HCT116 (cell line): Measurements from ENCODE around the gene TXLNG.

Source experiments
- ATF3 ChIP-seq: IDR thresholded peaks from 2 replicates; pipeline ENCODE4 v1.6.1; 2012
- CTCF ChIP-seq, 3 experiments: fragments of 200-600 bp in 1 of 3; sonication (generic) in 1 of 3; IDR thresholded peaks in 2 of 3; conservative IDR thresholded peaks in 1 of 3; 2 replicates each; pipeline ENCODE4 v1.5.1; 2012 to 2017; ENCODE audit warnings: low read depth in 2 of 3, low read length in 2 of 3, antibody characterized with exemption in 1 of 3, borderline replicate concordance in 1 of 3, control low read depth in 1 of 3, mild to moderate bottlenecking in 1 of 3, mixed read lengths in 1 of 3, mixed run types in 1 of 3, moderate library complexity in 1 of 3; ENCODE audit not compliant: insufficient read depth in 1 of 3
- ELF1 ChIP-seq: IDR thresholded peaks from 2 replicates; pipeline ENCODE4 v1.6.1; 2012; ENCODE audit warnings: low read depth, borderline replicate concordance
- EZH2 ChIP-seq: fragments of 200-600 bp; sonication (generic); IDR thresholded peaks from 2 replicates; pipeline ENCODE4 v1.6.1; 2017; ENCODE audit warnings: antibody characterized with exemption, mixed run types
- EZH2phosphoT487 ChIP-seq: fragments of 200-600 bp; IDR thresholded peaks from 2 replicates; pipeline ENCODE4 v1.6.1; 2018; ENCODE audit warnings: antibody characterized with exemption, borderline replicate concordance
- FOSL1 ChIP-seq: IDR thresholded peaks from 2 replicates; pipeline ENCODE4 v1.6.1; 2012; ENCODE audit warnings: low read depth
- POLR2A ChIP-seq: IDR thresholded peaks from 2 replicates; pipeline ENCODE4 v1.7.0; 2011; ENCODE audit warnings: borderline replicate concordance; ENCODE audit not compliant: insufficient read depth, insufficient read length; ENCODE audit errors: extremely low read depth
- POLR2AphosphoS5 ChIP-seq: IDR thresholded peaks from 2 replicates; pipeline ENCODE4 v1.6.1; 2011; ENCODE audit warnings: mild to moderate bottlenecking, low read depth, low read length, moderate library complexity
- RAD21 ChIP-seq: IDR thresholded peaks from 2 replicates; pipeline ENCODE4 v1.6.1; 2012; ENCODE audit warnings: low read depth, mild to moderate bottlenecking
- REST ChIP-seq: IDR thresholded peaks from 2 replicates; pipeline ENCODE4 v1.6.1; 2012; ENCODE audit warnings: low read depth
- SIN3A ChIP-seq: IDR thresholded peaks from 2 replicates; pipeline ENCODE4 v1.6.1; 2012; ENCODE audit warnings: low read depth

- TF ChIP-seq FOSL1 = no peak
- TF ChIP-seq CTCF (IDR thresholded peaks at IDR 0.05 in 2 of 3, conservative IDR thresholded peaks at IDR 0.05 in 1 of 3; ENCODE audit: borderline replicate concordance in 1 of 3, insufficient read depth in 1 of 3, low read depth in 2 of 3, low read length in 2 of 3) = no peak
- no peak for TF ChIP-seq ELF1
- TF ChIP-seq EZH2 = no peak
- peak; percentile 51; the same call in 1 of the 2 replicates for TF ChIP-seq POLR2AphosphoS5
- peak; percentile 33 for TF ChIP-seq POLR2A
- TF ChIP-seq REST = no peak
- no peak for TF ChIP-seq ATF3
- no peak for TF ChIP-seq EZH2phosphoT487
- TF ChIP-seq RAD21 = no peak
- TF ChIP-seq SIN3A = 0 out of 2 replicates have a peak, but pooled peaks have one; percentile 6
These were observed 84.0 kb downstream of the TXLNG start, which contains the start of gene RBBP7 for GRCh38 chrX:16870095-16870861.
